HG03378 (cell line): ENCODE measurements around the gene ATP13A4.

Experiments
- ATAC-seq: cut with Tn5 transposase; IDR thresholded peaks from one replicate; pipeline ENCODE4 v1.9.1; 2021; ENCODE audit warnings: mild to moderate bottlenecking, moderate library complexity; ENCODE audit not compliant: unreplicated experiment

ATP13A4 gene, protein sequence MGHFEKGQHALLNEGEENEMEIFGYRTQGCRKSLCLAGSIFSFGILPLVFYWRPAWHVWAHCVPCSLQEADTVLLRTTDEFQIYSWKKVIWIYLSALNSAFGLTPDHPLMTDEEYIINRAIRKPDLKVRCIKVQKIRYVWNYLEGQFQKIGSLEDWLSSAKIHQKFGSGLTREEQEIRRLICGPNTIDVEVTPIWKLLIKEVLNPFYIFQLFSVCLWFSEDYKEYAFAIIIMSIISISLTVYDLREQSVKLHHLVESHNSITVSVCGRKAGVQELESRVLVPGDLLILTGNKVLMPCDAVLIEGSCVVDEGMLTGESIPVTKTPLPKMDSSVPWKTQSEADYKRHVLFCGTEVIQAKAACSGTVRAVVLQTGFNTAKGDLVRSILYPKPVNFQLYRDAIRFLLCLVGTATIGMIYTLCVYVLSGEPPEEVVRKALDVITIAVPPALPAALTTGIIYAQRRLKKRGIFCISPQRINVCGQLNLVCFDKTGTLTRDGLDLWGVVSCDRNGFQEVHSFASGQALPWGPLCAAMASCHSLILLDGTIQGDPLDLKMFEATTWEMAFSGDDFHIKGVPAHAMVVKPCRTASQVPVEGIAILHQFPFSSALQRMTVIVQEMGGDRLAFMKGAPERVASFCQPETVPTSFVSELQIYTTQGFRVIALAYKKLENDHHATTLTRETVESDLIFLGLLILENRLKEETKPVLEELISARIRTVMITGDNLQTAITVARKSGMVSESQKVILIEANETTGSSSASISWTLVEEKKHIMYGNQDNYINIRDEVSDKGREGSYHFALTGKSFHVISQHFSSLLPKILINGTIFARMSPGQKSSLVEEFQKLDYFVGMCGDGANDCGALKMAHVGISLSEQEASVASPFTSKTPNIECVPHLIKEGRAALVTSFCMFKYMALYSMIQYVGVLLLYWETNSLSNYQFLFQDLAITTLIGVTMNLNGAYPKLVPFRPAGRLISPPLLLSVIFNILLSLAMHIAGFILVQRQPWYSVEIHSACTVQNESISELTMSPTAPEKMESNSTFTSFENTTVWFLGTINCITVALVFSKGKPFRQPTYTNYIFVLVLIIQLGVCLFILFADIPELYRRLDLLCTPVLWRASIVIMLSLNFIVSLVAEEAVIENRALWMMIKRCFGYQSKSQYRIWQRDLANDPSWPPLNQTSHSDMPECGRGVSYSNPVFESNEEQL

GRCh38 chr3:193554811-193555210 is at the start of gene ATP13A4:
Gene ATP13A4, minus strand, starts transcription at chr3:193554895. Its CDS starts 96 bp downstream, at chr3:193554799.
- ATAC-seq: no peak

- no peak for ATAC-seq
Measured at GRCh38 chr3:193599393-193599792, 44.7 kb upstream of the ATP13A4 start.

DNA sequence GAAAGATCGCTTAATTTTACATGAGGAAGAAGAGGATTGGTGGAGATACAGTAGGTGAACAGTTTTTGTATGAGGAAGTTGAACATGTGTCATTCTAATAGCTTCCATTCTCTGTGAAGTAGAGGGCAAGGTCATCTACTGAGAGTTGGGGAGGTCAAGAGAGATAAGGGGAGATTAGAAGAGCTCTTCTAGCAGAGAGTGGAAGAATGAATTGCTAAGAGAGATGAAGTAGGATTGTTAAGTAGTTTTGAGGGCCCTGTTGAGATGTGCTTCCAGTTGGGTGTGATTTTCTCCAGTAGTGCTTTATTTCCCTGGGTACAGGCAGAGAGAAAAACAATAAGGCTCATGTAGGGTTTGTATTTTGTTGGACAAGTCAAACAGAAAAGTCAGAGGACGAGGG is 43.5 kb upstream of the ATP13A4 start:
- no peak for ATAC-seq

DNA sequence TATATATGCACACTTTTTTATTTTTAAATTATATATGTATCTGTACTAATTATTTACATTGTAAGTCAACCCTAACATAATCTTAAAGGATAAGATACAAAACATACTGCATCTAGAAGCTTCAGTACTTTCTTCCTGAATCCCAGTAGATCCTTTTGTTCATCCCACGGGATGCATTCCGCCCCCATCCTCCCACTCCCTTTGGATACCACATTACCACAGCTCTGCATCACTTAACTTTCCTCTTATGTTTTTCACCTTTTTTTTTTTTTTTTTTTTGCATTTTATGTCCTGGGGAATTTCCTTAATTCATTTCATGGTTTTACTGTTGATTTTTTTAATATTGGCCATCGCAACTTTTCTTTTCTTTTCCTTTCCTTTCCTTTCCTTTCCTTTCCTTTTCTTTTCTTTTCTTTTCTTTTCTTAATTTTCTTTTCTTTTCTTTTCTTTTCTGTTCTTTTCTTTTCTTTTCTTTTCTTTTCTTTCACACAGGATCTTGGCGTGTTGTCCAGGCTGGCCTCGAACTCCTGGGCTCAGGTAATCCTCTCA is 41.3 kb upstream of the ATP13A4 start:
- ATAC-seq: no peak

DNA sequence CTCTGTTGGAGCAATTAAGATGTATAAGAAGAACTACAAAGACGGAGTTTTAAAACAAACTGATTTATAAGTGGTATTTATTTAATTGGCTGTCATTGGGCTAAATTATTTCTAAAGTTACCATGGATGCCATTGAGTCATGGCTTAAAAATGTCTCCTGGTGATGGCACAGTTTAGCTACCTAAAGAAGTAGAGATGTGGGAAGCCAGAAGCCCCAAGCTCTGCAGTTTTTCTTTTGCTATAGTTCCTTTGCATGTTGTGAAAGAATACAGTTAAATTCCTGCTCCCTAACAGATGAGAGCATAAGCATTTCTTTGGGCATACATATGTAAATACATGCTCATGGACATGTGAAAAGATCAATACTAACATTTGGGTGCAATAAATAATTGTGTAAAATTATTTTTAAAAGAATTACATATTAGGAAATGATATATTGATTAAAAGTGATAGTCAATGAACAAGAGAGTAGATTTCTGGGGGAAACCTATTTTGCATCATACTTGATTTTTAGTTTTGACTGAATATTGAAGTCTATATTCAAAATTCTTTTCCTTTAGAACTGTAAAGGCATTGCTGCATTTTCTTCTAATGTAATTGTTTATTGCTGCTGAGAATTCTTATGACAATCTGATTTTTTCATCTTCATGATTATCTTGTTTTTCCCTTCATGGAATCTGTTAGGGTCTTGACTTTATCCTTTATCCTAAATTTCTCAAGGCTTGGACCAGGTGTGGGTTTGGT is 40.4 kb upstream of the ATP13A4 start:
- ATAC-seq: no peak

- no peak for ATAC-seq
Measured at GRCh38 chr3:193593668-193594030, 39.0 kb upstream of the ATP13A4 start.

- ATAC-seq: peak; percentile 98
Measured at GRCh38 chr3:193592841-193593667, 38.4 kb upstream of the ATP13A4 start, which contains the start of gene OPA1. Gene OPA1, plus strand, starts transcription at chr3:193593208. Its CDS starts 170 bp downstream, at chr3:193593378.

DNA sequence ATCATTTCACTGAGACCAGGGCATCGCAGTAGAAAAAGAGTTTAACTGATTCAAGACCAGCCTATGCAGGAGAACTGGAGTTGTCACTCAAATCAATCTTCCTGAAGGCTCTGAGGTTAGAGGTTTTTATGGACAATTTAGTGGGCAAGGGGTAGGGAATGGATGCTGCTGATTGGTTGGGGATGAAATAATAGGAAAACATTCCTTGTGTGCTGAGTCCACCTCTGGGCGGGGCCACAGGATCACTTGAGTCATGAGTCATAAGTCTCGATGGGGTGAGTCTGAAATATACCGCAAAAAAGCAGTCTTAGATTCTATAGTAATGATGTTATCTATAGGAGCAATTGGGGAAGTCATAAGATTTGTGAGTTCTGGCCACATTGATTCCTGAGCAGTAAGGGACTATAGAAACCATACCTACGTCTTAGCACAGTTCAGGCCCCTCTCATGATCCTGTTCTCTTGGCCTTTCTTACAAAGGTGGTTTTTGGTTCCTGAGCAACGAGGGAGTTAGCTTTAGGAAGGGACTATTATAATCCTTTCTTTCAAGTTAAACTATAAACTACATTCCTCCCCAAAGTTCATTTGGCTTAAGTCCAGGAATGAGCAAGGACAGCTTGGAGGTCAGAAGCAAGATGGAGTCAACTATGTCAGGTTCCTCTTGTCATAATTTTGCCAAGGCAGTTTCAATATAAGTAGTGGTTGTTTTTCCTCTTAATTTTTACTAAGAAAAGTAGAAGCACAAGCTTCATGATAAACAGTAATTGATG is 35.6 kb upstream of the ATP13A4 start:
- ATAC-seq: no peak

GRCh38 chr3:193589616-193590015 is 34.9 kb upstream of the ATP13A4 start:
- ATAC-seq: no peak

- no peak for ATAC-seq
Measured at GRCh38 chr3:193589129-193589528, 34.4 kb upstream of the ATP13A4 start.

GRCh38 chr3:193586526-193586925 is 31.8 kb upstream of the ATP13A4 start:
- no peak for ATAC-seq

DNA sequence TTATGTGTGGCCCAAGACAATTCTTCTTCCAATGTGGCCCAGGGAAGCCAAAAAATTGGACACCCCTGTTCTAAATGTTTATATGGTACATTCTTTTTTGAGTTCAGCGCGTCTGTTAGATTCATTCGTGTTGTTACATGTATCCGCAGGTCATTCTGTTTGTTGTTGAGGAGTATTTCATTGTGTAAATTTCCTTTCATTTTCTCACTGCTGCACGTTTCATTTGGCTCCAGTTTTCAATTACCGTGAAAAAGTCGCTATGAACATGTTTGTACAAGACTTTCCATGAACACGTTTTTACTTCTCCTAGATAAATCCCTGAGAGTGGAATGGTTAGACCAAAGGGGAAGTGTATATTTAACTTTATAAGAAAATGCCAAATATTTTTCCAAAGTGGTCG is 30.8 kb upstream of the ATP13A4 start:
- ATAC-seq: no peak

DNA sequence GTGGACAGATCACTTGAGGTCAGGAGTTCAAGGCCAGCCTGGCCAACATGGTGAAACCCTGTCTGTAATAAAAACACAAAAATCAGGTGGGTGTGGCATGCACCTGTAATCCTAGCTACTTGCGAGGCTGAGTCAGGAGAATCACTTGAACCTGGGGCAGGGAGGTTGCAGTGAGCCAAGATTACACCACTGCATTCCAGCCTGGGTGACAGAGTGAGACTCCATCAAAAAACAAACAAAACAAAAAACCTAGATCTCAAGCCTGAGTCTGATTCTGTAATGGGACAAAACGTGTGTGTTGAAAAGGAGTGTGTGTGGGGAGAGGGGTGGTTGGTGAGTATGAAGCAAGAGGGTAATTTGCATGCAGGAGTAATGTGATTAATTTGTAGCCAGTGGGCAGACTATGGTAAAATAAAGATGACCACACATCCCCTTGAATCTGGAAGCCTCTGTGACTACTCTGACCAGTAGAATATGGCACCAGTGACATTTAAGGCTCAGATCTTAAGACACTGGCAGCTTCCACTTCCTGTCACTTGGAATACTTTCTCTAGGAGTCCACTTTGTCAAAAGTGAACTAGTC is 19.9 kb upstream of the ATP13A4 start:
- ATAC-seq: no peak

DNA sequence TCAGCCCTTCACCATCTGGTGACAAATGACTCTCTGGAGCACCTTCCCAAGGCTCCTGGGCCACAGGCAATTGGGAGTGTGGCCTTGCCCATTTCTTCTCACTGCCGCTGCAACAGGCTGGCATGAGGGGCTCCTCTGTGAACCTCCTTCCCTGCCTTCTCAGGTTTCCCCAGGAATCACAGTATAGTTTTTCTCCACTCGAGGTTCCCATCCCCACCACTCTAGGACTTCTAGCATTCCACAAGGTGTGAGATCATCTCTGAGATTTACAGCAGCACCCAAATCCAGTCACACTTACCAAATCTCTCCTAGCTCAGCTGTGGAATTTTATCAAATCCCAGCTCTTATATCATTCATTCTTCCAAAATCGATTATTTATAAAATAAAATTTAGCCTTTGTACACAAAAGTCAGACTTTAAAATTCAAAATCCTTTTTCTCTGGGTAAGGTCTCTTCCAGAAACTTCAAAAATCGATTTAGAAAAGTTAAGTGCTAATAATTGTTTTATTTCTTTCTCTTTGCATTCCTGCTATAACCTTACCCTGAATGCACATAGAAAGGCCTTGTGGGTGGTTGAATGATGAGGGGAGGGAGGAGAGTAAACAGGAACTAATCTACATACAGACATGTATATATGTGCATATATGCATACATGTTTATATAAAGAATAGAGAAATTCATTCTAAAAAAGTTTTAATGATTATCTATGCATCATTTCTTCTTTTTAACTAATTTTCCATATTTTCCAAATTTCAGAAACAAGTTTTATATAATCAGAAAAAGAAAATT is 18.9 kb upstream of the ATP13A4 start:
- ATAC-seq: no peak

GRCh38 chr3:193572426-193572908 is 17.8 kb upstream of the ATP13A4 start:
- no peak for ATAC-seq

GRCh38 chr3:193569119-193569518 is 14.4 kb upstream of the ATP13A4 start:
- no peak for ATAC-seq

DNA sequence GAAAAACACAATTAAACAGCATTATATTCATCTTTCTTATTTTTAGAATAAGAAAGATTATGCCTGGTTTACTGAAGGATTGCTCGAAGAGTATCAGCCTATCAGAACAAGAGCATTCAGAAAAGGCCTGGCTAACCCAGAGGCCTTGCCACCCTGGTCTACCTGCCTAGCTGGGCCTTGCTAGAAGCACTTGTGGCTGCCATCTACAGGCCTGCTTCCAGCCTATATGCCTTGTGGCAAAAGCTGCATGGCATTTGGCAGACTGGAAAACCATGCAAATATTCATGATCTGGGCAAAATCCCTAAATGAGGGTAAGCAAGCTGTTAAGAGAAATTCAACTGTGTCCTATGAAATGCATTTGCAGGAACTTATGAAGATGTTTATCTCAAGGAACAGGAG is 9.3 kb upstream of the ATP13A4 start:
- ATAC-seq: no peak
